GM13977 (cell line): ENCODE data around the gene REEP5.

ENCODE experiments used
- DNase-seq: peaks from one replicate; pipeline ENCODE4 v3.0.0; 2012; ENCODE audit warnings: low spot score
- CTCF ChIP-seq: IDR thresholded peaks from 2 replicates; pipeline ENCODE4 v1.5.1; 2012; ENCODE audit warnings: mild to moderate bottlenecking, control low read depth; ENCODE audit not compliant: insufficient read depth; ENCODE audit errors: extremely low read depth, missing control alignments
- in situ Hi-C: fragments of 300-500 bp; cut with MboI; formaldehyde crosslinking; loops from one replicate; pipeline ENCODE4 v1.12.0; 2022; ENCODE audit warnings: low sequenced_read_pairs, low pct_unique_long_range_greater_than_20kb, mixed read lengths, inconsistent platforms; ENCODE audit not compliant: unreplicated experiment

REEP5 gene

GRCh38 chr5:112921026-112921832 lies 798 bp downstream of the REEP5 start:
- peak; percentile 73 for DNase-seq
- TF ChIP-seq CTCF, result peak; percentile 10
- in situ Hi-C loops, result no loop called here

- no peak for TF ChIP-seq CTCF
- in situ Hi-C loops, result no loop called here
- DNase-seq, result no peak
Measured at GRCh38 chr5:112919972-112920371, 2.1 kb downstream of the REEP5 start.

GRCh38 chr5:112918679-112919078 lies 3.3 kb downstream of the REEP5 start:
- in situ Hi-C loops, result no loop called here
- no peak for DNase-seq
- no peak for TF ChIP-seq CTCF

- no peak for DNase-seq
- in situ Hi-C loops, result no loop called here
- TF ChIP-seq CTCF, result no peak
Measured at GRCh38 chr5:112918136-112918535, 3.9 kb downstream of the REEP5 start.

GRCh38 chr5:112917453-112917995 lies 4.5 kb downstream of the REEP5 start:
- in situ Hi-C loops, result no loop called here
- peak; percentile 43 for TF ChIP-seq CTCF
- no peak for DNase-seq

GRCh38 chr5:112915831-112916230 lies 6.2 kb downstream of the REEP5 start:
- no peak for DNase-seq
- no peak for TF ChIP-seq CTCF
- in situ Hi-C loops, result no loop called here
